ENCODE data around the gene SCYL2. TPM values are rescaled to one million over a fixed set of nuclear protein-coding genes. Genes with fewer than 3 reads are reported as not detected.

The SCYL2 gene
- total RNA-seq, 1 experiment from 2014 or later: 37.1 TPM

DNA sequence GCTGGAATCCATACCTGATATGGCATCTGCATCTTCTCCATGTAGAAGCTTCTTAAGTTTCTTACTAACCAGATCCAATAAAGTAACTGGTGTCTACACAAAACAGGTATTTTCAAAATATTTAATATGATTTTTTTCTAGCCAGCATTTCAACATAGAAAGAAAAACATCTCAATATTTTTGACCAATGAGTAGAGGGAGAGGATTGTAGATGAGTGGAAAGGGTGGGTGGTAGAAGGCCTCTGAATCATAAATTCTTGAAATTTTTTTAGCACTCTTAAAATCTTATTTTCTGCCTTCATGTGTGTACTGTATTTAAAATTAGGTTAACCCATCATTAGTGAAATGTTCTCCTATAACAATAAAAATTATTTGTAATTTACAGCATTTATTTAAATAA, 18.1 kb upstream of the SCYL2 start (continued):
- TF ChIP-seq, protein P1, sequence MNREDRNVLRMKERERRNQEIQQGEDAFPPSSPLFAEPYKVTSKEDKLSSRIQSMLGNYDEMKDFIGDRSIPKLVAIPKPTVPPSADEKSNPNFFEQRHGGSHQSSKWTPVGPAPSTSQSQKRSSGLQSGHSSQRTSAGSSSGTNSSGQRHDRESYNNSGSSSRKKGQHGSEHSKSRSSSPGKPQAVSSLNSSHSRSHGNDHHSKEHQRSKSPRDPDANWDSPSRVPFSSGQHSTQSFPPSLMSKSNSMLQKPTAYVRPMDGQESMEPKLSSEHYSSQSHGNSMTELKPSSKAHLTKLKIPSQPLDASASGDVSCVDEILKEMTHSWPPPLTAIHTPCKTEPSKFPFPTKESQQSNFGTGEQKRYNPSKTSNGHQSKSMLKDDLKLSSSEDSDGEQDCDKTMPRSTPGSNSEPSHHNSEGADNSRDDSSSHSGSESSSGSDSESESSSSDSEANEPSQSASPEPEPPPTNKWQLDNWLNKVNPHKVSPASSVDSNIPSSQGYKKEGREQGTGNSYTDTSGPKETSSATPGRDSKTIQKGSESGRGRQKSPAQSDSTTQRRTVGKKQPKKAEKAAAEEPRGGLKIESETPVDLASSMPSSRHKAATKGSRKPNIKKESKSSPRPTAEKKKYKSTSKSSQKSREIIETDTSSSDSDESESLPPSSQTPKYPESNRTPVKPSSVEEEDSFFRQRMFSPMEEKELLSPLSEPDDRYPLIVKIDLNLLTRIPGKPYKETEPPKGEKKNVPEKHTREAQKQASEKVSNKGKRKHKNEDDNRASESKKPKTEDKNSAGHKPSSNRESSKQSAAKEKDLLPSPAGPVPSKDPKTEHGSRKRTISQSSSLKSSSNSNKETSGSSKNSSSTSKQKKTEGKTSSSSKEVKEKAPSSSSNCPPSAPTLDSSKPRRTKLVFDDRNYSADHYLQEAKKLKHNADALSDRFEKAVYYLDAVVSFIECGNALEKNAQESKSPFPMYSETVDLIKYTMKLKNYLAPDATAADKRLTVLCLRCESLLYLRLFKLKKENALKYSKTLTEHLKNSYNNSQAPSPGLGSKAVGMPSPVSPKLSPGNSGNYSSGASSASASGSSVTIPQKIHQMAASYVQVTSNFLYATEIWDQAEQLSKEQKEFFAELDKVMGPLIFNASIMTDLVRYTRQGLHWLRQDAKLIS (CRISPR knock-in tag; IDR thresholded peaks at IDR 0.05; ENCODE audit: borderline replicate concordance): no peak
- TF ChIP-seq, protein P2, sequence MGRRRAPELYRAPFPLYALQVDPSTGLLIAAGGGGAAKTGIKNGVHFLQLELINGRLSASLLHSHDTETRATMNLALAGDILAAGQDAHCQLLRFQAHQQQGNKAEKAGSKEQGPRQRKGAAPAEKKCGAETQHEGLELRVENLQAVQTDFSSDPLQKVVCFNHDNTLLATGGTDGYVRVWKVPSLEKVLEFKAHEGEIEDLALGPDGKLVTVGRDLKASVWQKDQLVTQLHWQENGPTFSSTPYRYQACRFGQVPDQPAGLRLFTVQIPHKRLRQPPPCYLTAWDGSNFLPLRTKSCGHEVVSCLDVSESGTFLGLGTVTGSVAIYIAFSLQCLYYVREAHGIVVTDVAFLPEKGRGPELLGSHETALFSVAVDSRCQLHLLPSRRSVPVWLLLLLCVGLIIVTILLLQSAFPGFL (CRISPR knock-in tag; IDR thresholded peaks at IDR 0.05; ENCODE audit: borderline replicate concordance): no peak

DNA sequence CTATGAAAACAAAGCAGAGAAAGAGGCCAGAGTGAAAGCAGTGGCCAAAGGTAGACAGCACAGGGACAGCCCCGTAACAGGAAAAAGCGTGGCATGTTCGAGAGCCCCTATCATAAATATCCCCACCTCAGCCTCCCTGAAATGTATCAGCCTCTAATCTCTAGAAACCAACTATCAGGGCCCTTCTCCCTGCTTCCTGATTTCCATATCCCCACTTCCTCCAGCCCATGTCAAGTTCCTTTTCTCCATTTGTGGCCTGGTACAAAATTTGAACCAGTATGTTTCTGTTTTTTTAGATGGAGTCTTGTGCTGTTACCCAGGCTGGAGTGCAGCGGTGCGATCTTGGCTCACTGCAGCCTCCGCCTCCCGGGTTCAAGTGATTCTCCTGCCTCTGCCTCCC, 17.0 kb upstream of the SCYL2 start:
- H3K27ac Mint-ChIP-seq: no peak overlapping the region
- H3K9me3 Mint-ChIP-seq: no peaks in the 10 kb centered on the region
- no peak for DNase-seq (ENCODE audit: low spot score)
- ChIA-PET POLR2A (no interaction called here), CTCF (no interaction called here)
- H3K4me3 Mint-ChIP-seq: no peak overlapping the region
- no peak for ATAC-seq
- H3K36me3 Mint-ChIP-seq: no peaks in the 10 kb centered on the region; the same call in 1 of the 2 replicates
- H3K4me1 Mint-ChIP-seq: no peaks in the 10 kb centered on the region
- H3K27me3 Mint-ChIP-seq (ENCODE audit: low read depth): no peaks in the 10 kb centered on the region
- TF ChIP-seq, protein P3, sequence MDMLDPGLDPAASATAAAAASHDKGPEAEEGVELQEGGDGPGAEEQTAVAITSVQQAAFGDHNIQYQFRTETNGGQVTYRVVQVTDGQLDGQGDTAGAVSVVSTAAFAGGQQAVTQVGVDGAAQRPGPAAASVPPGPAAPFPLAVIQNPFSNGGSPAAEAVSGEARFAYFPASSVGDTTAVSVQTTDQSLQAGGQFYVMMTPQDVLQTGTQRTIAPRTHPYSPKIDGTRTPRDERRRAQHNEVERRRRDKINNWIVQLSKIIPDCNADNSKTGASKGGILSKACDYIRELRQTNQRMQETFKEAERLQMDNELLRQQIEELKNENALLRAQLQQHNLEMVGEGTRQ (CRISPR knock-in tag; IDR thresholded peaks at IDR 0.05): no peak
- TF ChIP-seq TCF7 (CRISPR knock-in tag; IDR thresholded peaks at IDR 0.05; ENCODE audit: low read depth): no peak
- no peak for TF ChIP-seq OVOL2 (CRISPR knock-in tag; IDR thresholded peaks at IDR 0.05; ENCODE audit: borderline replicate concordance)
- no peak for TF ChIP-seq ESRRA (CRISPR knock-in tag; IDR thresholded peaks at IDR 0.05; ENCODE audit: borderline replicate concordance)
- TF ChIP-seq, protein P4, sequence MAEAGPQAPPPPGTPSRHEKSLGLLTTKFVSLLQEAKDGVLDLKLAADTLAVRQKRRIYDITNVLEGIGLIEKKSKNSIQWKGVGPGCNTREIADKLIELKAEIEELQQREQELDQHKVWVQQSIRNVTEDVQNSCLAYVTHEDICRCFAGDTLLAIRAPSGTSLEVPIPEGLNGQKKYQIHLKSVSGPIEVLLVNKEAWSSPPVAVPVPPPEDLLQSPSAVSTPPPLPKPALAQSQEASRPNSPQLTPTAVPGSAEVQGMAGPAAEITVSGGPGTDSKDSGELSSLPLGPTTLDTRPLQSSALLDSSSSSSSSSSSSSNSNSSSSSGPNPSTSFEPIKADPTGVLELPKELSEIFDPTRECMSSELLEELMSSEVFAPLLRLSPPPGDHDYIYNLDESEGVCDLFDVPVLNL (CRISPR knock-in tag; IDR thresholded peaks at IDR 0.05; ENCODE audit: borderline replicate concordance, low read depth): no peak
- no peak for TF ChIP-seq ATF1 (CRISPR knock-in tag; IDR thresholded peaks at IDR 0.05)
- TF ChIP-seq, protein P5, sequence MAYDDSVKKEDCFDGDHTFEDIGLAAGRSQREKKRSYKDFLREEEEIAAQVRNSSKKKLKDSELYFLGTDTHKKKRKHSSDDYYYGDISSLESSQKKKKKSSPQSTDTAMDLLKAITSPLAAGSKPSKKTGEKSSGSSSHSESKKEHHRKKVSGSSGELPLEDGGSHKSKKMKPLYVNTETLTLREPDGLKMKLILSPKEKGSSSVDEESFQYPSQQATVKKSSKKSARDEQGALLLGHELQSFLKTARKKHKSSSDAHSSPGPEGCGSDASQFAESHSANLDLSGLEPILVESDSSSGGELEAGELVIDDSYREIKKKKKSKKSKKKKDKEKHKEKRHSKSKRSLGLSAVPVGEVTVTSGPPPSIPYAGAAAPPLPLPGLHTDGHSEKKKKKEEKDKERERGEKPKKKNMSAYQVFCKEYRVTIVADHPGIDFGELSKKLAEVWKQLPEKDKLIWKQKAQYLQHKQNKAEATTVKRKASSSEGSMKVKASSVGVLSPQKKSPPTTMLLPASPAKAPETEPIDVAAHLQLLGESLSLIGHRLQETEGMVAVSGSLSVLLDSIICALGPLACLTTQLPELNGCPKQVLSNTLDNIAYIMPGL (CRISPR knock-in tag; IDR thresholded peaks at IDR 0.05): no peak
- TF ChIP-seq CREB1 (CRISPR knock-in tag; IDR thresholded peaks at IDR 0.05): no peak
- TF ChIP-seq NR2C2 (CRISPR knock-in tag; IDR thresholded peaks at IDR 0.05): no peak
- TF ChIP-seq SOX15 (CRISPR knock-in tag; IDR thresholded peaks at IDR 0.05): no peak
- no peak for TF ChIP-seq ZNF423 (CRISPR knock-in tag; IDR thresholded peaks at IDR 0.05)
- TF ChIP-seq NR1H2 (CRISPR knock-in tag; IDR thresholded peaks at IDR 0.05): no peak
- TF ChIP-seq, protein P6, sequence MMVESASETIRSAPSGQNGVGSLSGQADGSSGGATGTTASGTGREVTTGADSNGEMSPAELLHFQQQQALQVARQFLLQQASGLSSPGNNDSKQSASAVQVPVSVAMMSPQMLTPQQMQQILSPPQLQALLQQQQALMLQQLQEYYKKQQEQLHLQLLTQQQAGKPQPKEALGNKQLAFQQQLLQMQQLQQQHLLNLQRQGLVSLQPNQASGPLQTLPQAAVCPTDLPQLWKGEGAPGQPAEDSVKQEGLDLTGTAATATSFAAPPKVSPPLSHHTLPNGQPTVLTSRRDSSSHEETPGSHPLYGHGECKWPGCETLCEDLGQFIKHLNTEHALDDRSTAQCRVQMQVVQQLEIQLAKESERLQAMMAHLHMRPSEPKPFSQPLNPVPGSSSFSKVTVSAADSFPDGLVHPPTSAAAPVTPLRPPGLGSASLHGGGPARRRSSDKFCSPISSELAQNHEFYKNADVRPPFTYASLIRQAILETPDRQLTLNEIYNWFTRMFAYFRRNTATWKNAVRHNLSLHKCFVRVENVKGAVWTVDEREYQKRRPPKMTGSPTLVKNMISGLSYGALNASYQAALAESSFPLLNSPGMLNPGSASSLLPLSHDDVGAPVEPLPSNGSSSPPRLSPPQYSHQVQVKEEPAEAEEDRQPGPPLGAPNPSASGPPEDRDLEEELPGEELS (CRISPR knock-in tag; IDR thresholded peaks at IDR 0.05): no peak
- TF ChIP-seq, protein P7, sequence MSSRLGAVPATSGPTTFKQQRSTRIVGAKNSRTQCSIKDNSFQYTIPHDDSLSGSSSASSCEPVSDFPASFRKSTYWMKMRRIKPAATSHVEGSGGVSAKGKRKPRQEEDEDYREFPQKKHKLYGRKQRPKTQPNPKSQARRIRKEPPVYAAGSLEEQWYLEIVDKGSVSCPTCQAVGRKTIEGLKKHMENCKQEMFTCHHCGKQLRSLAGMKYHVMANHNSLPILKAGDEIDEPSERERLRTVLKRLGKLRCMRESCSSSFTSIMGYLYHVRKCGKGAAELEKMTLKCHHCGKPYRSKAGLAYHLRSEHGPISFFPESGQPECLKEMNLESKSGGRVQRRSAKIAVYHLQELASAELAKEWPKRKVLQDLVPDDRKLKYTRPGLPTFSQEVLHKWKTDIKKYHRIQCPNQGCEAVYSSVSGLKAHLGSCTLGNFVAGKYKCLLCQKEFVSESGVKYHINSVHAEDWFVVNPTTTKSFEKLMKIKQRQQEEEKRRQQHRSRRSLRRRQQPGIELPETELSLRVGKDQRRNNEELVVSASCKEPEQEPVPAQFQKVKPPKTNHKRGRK (CRISPR knock-in tag; IDR thresholded peaks at IDR 0.05; ENCODE audit: borderline replicate concordance): no peak
- no peak for TF ChIP-seq ZNF317 (CRISPR knock-in tag; IDR thresholded peaks at IDR 0.05; ENCODE audit: borderline replicate concordance, low read depth)
- TF ChIP-seq, protein P8, sequence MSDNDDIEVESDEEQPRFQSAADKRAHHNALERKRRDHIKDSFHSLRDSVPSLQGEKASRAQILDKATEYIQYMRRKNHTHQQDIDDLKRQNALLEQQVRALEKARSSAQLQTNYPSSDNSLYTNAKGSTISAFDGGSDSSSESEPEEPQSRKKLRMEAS (CRISPR knock-in tag; IDR thresholded peaks at IDR 0.05): no peak
- TF ChIP-seq, protein P9, sequence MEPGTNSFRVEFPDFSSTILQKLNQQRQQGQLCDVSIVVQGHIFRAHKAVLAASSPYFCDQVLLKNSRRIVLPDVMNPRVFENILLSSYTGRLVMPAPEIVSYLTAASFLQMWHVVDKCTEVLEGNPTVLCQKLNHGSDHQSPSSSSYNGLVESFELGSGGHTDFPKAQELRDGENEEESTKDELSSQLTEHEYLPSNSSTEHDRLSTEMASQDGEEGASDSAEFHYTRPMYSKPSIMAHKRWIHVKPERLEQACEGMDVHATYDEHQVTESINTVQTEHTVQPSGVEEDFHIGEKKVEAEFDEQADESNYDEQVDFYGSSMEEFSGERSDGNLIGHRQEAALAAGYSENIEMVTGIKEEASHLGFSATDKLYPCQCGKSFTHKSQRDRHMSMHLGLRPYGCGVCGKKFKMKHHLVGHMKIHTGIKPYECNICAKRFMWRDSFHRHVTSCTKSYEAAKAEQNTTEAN (CRISPR knock-in tag; IDR thresholded peaks at IDR 0.05): no peak
- TF ChIP-seq ZNF396 (CRISPR knock-in tag; IDR thresholded peaks at IDR 0.05; ENCODE audit: borderline replicate concordance): no peak

Data from WTC11 (cell line).